ENCODE results near the gene EPHX1. TPM values are rescaled to one million over a fixed set of nuclear protein-coding genes. Genes with fewer than 3 reads are reported as not detected.
"Not testable (repeated sequence)": the region's sequence is repeated elsewhere in the genome, so short reads cannot be mapped to it uniquely, and the experiment has no call there.

The EPHX1 gene
- total RNA-seq, 1 experiment from 2014 or later = 35.8 TPM

GRCh38 chr1:225830841-225831240 lies 20.9 kb downstream of the EPHX1 start:
- intact Hi-C loops (cut with micrococcal nuclease) = no loop called here
- no peak overlapping the region for H3K4me3 Mint-ChIP-seq (ENCODE audit: unreplicated experiment)
- POLR2A ChIA-PET = no interaction called here
- CTCF ChIA-PET = interaction anchor here (0.7 kb wide), 1 partner anchor 356 kb away, joined by 4 read pairs; no protein-coding TSS in a partner anchor
- H3K4me1 Mint-ChIP-seq (ENCODE audit: insufficient read depth, unreplicated experiment) = peaks cover 14% of the 10 kb centered on the region
- no peak overlapping the region for H3K27ac Mint-ChIP-seq (ENCODE audit: low read depth, unreplicated experiment)
- H3K9me3 Mint-ChIP-seq (ENCODE audit: unreplicated experiment) = no peaks in the 10 kb centered on the region
- BruUV-seq (replicated peaks) = no TSS peak
- no peaks in the 10 kb centered on the region for H3K27me3 Mint-ChIP-seq (ENCODE audit: insufficient read depth, unreplicated experiment)
- peaks cover 33% of the 10 kb centered on the region for H3K36me3 Mint-ChIP-seq (ENCODE audit: insufficient read depth, unreplicated experiment)
- TF ChIP-seq, protein P1, sequence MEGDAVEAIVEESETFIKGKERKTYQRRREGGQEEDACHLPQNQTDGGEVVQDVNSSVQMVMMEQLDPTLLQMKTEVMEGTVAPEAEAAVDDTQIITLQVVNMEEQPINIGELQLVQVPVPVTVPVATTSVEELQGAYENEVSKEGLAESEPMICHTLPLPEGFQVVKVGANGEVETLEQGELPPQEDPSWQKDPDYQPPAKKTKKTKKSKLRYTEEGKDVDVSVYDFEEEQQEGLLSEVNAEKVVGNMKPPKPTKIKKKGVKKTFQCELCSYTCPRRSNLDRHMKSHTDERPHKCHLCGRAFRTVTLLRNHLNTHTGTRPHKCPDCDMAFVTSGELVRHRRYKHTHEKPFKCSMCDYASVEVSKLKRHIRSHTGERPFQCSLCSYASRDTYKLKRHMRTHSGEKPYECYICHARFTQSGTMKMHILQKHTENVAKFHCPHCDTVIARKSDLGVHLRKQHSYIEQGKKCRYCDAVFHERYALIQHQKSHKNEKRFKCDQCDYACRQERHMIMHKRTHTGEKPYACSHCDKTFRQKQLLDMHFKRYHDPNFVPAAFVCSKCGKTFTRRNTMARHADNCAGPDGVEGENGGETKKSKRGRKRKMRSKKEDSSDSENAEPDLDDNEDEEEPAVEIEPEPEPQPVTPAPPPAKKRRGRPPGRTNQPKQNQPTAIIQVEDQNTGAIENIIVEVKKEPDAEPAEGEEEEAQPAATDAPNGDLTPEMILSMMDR (IDR thresholded peaks at IDR 0.05; ENCODE audit: unreplicated experiment) = no peak
- DNase-seq (ENCODE audit: unreplicated experiment) = no peak

DNA sequence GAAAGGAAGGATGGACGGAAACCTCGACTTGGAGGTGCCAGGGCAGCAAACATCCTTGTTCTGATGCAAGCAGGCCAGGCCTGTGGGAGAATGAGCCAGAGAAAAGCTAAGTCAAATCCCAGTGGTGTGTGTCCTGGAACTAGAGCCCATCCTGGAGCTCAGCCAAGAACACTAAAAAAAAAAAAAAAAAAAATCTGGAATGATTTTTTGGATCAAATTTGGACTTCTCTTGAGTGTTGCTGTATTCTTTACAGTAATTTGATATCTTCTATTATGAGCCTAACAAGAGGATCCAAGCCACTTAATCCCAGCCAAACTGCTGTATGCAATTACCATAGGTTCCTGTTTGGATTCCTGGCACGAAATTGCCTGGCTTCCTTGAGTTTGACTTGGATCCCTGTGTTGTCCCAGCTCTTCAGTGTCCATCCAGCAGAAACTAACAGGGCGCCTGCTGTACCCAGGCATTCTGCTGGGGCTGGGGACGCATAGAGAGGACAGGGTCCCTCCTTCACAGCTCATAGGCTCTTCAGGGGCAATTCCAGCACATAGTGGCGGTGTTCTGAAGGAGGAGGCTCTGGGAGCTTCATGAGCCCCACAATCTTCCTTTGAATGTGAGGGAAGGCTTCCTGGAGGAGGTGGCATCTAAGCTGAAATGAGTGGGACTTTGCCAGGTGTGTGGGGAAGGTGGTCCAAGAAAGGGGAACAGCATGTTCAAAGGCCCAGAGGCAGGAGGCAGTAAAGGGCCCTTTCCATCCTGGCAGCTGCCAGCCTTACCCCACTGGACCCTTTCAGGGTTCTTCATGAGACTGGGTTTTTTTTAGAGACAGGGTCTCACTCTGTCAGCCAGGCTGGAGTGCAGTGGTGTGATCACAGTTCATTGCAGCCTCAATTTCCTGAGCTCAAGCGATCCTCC lies 24.7 kb downstream of the EPHX1 start:
- BruUV-seq (replicated peaks) = no TSS peak
- DNase-seq (ENCODE audit: unreplicated experiment) = peak; percentile 87
- CTCF ChIA-PET = interaction anchor here (0.5 to 2.4 kb wide), 13 partner anchors 8 to 360 kb away, joined by 3 to 13 read pairs (median 5); partner anchors contain the start of genes EPHX1 and SRP9
- H3K4me1 Mint-ChIP-seq (ENCODE audit: insufficient read depth, unreplicated experiment) = peaks cover 9% of the 10 kb centered on the region
- TF ChIP-seq, protein P1 (IDR thresholded peaks at IDR 0.05; ENCODE audit: unreplicated experiment) = no peak
- no peak overlapping the region for H3K4me3 Mint-ChIP-seq (ENCODE audit: unreplicated experiment)
- H3K36me3 Mint-ChIP-seq (ENCODE audit: insufficient read depth, unreplicated experiment) = peaks cover 41% of the 10 kb centered on the region
- intact Hi-C loops (cut with micrococcal nuclease) = no loop called here
- H3K27ac Mint-ChIP-seq (ENCODE audit: low read depth, unreplicated experiment) = peak overlapping the region; percentile 63
- POLR2A ChIA-PET = interaction anchor here (0.6 to 2.1 kb wide), 10 partner anchors 9 to 164 kb away, joined by 3 to 8 read pairs (median 4); partner anchors contain the start of gene SRP9
- H3K27me3 Mint-ChIP-seq (ENCODE audit: insufficient read depth, unreplicated experiment) = no peaks in the 10 kb centered on the region
- H3K9me3 Mint-ChIP-seq (ENCODE audit: unreplicated experiment) = no peaks in the 10 kb centered on the region

- POLR2A ChIA-PET = interaction anchor here (0.9 to 2.1 kb wide), 4 partner anchors 14 to 118 kb away, joined by 3 to 8 read pairs (median 4); no protein-coding TSS in a partner anchor
- no peaks in the 10 kb centered on the region for H3K9me3 Mint-ChIP-seq (ENCODE audit: unreplicated experiment)
- CTCF ChIA-PET = interaction anchor here (0.7 to 2.4 kb wide), 6 partner anchors 22 to 361 kb away, joined by 3 to 13 read pairs (median 4); partner anchors contain the start of genes EPHX1 and SRP9
- H3K36me3 Mint-ChIP-seq (ENCODE audit: insufficient read depth, unreplicated experiment) = peaks cover 34% of the 10 kb centered on the region
- BruUV-seq (replicated peaks) = no TSS peak
- H3K4me3 Mint-ChIP-seq (ENCODE audit: unreplicated experiment) = peak overlapping the region; percentile 11
- peak overlapping the region; percentile 39 for H3K27ac Mint-ChIP-seq (ENCODE audit: low read depth, unreplicated experiment)
- peaks cover 9% of the 10 kb centered on the region for H3K4me1 Mint-ChIP-seq (ENCODE audit: insufficient read depth, unreplicated experiment)
- no peaks in the 10 kb centered on the region for H3K27me3 Mint-ChIP-seq (ENCODE audit: insufficient read depth, unreplicated experiment)
- intact Hi-C loops (cut with micrococcal nuclease) = no loop called here
- peak; percentile 94 for DNase-seq (ENCODE audit: unreplicated experiment)
- TF ChIP-seq, protein P1 (IDR thresholded peaks at IDR 0.05; ENCODE audit: unreplicated experiment) = no peak
These were observed 25.9 kb downstream of the EPHX1 start for GRCh38 chr1:225835856-225836255.

GRCh38 chr1:225836296-225836695 lies 26.4 kb downstream of the EPHX1 start:
- POLR2A ChIA-PET = interaction anchor here (0.9 to 2.1 kb wide), 2 partner anchors 14 to 86 kb away, joined by 3 to 8 read pairs; no protein-coding TSS in a partner anchor
- H3K27me3 Mint-ChIP-seq (ENCODE audit: insufficient read depth, unreplicated experiment); BruUV-seq (replicated peaks); H3K4me3 Mint-ChIP-seq (ENCODE audit: unreplicated experiment); intact Hi-C loops (cut with micrococcal nuclease); H3K27ac Mint-ChIP-seq (ENCODE audit: low read depth, unreplicated experiment); H3K9me3 Mint-ChIP-seq (ENCODE audit: unreplicated experiment); H3K4me1 Mint-ChIP-seq (ENCODE audit: insufficient read depth, unreplicated experiment); DNase-seq (ENCODE audit: unreplicated experiment): not testable (repeated sequence)
- peaks cover 31% of the 10 kb centered on the region for H3K36me3 Mint-ChIP-seq (ENCODE audit: insufficient read depth, unreplicated experiment)
- CTCF ChIA-PET = interaction anchor here (0.6 to 2.4 kb wide), 5 partner anchors 22 to 150 kb away, joined by 3 to 13 read pairs (median 4); partner anchors contain the start of gene EPHX1

Measured in MCF 10A (cell line).